Tibial artery (tissue), 4 donors: Measurements from ENCODE around the gene GLMN.

ENCODE experiments used
- DNase-seq, 2 donors: peaks; one replicate each; pipeline ENCODE4 v3.0.0-alpha.2; 2019
- H3K27ac ChIP-seq, 2 donors: fragments of 200-600 bp; sonication (generic) in 1 of 2; 1 replicate in 1 of 2; 2 replicates in 1 of 2; pipeline ENCODE4 v1.5.1; 2018 to 2019; ENCODE audit warnings: mild to moderate bottlenecking in 1 of 2
- H3K27me3 ChIP-seq, 2 donors: fragments of 200-600 bp; sonication (generic) in 1 of 2; one replicate each; pipeline versions ENCODE4 v1.5.1 to v1.6.0; 2016 to 2019
- H3K36me3 ChIP-seq, 3 donors: fragments of 200-600 bp; sonication (generic) in 2 of 3; one replicate each; pipeline ENCODE4 v1.5.1; 2016 to 2019; ENCODE audit warnings: mild to moderate bottlenecking in 2 of 3
- H3K4me1 ChIP-seq, 4 donors: fragments of 200-600 bp; sonication (generic) in 2 of 4; 1 replicate in 3 of 4; 2 replicates in 1 of 4; pipeline ENCODE4 v1.5.1; 2016 to 2019
- H3K4me3 ChIP-seq, 2 donors: fragments of 200-600 bp; sonication (generic) in 1 of 2; 1 replicate in 1 of 2; 2 replicates in 1 of 2; pipeline ENCODE4 v1.5.1; 2018 to 2019; ENCODE audit warnings: mild to moderate bottlenecking in 2 of 2
- H3K9me3 ChIP-seq, 3 donors: fragments of 200-600 bp; sonication (generic) in 1 of 3; one replicate each; pipeline ENCODE4 v1.5.1; 2016 to 2019
- CTCF ChIP-seq, 2 experiments: fragments of 200-600 bp in 1 of 2; fragments of 450-650 bp in 1 of 2; IDR thresholded peaks; one replicate each; pipeline ENCODE4 v1.5.1; 2017 to 2019; ENCODE audit warnings: antibody characterized with exemption in 2 of 2, mild to moderate bottlenecking in 1 of 2, moderate library complexity in 1 of 2
- intact Hi-C: fragments of 100-400 bp; cut with DNase I; formaldehyde crosslinking; loops from one replicate; pipeline ENCODE4 v1.15.0; 2023; ENCODE audit warnings: low total_unique reads

Gene GLMN

GRCh38 chr1:92230736-92231135 is 68.1 kb downstream of the GLMN start:
- intact Hi-C loops, result no loop called here
- DNase-seq, result no peak
- Histone ChIP-seq H3K27ac (no peak overlapping the region), H3K4me1 (no peaks in the 10 kb centered on the region), H3K4me3 (no peak overlapping the region), H3K36me3 (no peaks in the 10 kb centered on the region), H3K9me3 (no peaks in the 10 kb centered on the region), H3K27me3 (no peaks in the 10 kb centered on the region)
- no peak for TF ChIP-seq CTCF (IDR thresholded peaks at IDR 0.05)

- no peak overlapping the region for H3K27ac ChIP-seq
- H3K27me3 ChIP-seq, result no peaks in the 10 kb centered on the region
- no peak for DNase-seq
- H3K4me1 ChIP-seq, result no peaks in the 10 kb centered on the region
- no peaks in the 10 kb centered on the region for H3K36me3 ChIP-seq
- no peak for TF ChIP-seq CTCF (IDR thresholded peaks at IDR 0.05)
- H3K4me3 ChIP-seq, result no peak overlapping the region
- intact Hi-C loops, result no loop called here
- H3K9me3 ChIP-seq, result no peaks in the 10 kb centered on the region
Observed at GRCh38 chr1:92228401-92228800, 70.4 kb downstream of the GLMN start.

GRCh38 chr1:92219028-92219427 is 79.8 kb downstream of the GLMN start:
- Histone ChIP-seq H3K4me3 (no peak overlapping the region), H3K27me3 (no peaks in the 10 kb centered on the region), H3K27ac (no peak overlapping the region), H3K36me3 (no peaks in the 10 kb centered on the region), H3K9me3 (no peaks in the 10 kb centered on the region), H3K4me1 (no peaks in the 10 kb centered on the region)
- no peak for DNase-seq
- intact Hi-C loops, result no loop called here
- TF ChIP-seq CTCF (IDR thresholded peaks at IDR 0.05), result no peak

- Histone ChIP-seq H3K9me3 (no peaks in the 10 kb centered on the region), H3K27ac (no peak overlapping the region), H3K36me3 (no peaks in the 10 kb centered on the region), H3K4me1 (no peaks in the 10 kb centered on the region), H3K4me3 (no peak overlapping the region), H3K27me3 (no peaks in the 10 kb centered on the region)
- TF ChIP-seq CTCF (IDR thresholded peaks at IDR 0.05), result no peak
- DNase-seq, result no peak
- intact Hi-C loops, result no loop called here
Observed at GRCh38 chr1:92218559-92218958, 80.2 kb downstream of the GLMN start.

GRCh38 chr1:92217721-92218120 is 81.1 kb downstream of the GLMN start, which contains the start of gene C1orf146:
C1orf146 (plus strand) TSS chr1:92217915; CDS start chr1:92231421, 13,506 bp downstream.
- Histone ChIP-seq H3K4me1 (no peaks in the 10 kb centered on the region), H3K36me3 (no peaks in the 10 kb centered on the region), H3K9me3 (no peaks in the 10 kb centered on the region), H3K27ac (no peak within 1 kb of the TSS), H3K27me3 (no peaks in the 10 kb centered on the region), H3K4me3 (no peak within 1 kb of the TSS)
- no peak for DNase-seq
- intact Hi-C loops, result no loop called here
- TF ChIP-seq CTCF (IDR thresholded peaks at IDR 0.05), result no peak

- Histone ChIP-seq H3K36me3 (no peaks in the 10 kb centered on the region), H3K4me3 (no peak overlapping the region), H3K27me3 (no peaks in the 10 kb centered on the region), H3K4me1 (no peaks in the 10 kb centered on the region), H3K27ac (no peak overlapping the region), H3K9me3 (peaks cover 0 to 5% (median 3%) of the 10 kb centered on the region in 3 donors)
- intact Hi-C loops, result no loop called here
- TF ChIP-seq CTCF (IDR thresholded peaks at IDR 0.05), result no peak
- DNase-seq, result no peak
Observed at GRCh38 chr1:92211166-92211565, 87.6 kb downstream of the GLMN start.
